ENCODE results near the gene FAF1.

FAF1 gene

DNA sequence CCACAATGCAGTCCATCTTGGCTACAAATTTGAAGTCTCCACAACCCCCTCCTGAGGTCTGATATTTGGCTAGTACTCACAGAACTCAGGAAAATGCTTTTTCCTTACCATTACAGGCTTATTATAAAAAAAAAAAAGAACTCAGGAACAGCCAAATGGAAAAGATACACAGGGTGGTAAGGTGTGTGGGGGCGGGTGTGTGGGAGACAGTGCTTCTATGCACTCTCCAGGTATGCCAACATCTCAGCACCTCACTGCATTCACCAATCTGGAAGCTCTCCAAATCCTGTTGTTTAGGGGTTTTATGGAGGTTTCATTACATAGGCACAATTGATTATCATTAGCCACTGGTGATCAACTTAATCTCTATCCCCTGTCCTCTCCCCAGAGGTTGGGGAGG is 126.9 kb downstream of the FAF1 start:
- Histone ChIP-seq H3K27ac (ENCODE audit: low read depth, low read length) (no peak overlapping the region), H3K4me1 (ENCODE audit: control insufficient read depth, low read length) (no peaks in the 10 kb centered on the region), H3K9me2 (replicated peaks; ENCODE audit: control insufficient read depth, low read length) (no peaks in the 10 kb centered on the region), H3K4me3 (ENCODE audit: low read length) (no peak overlapping the region), H4K20me1 (ENCODE audit: control insufficient read depth, insufficient read depth, low read depth, low read length) (peaks cover 3% of the 10 kb centered on the region; the same call in 1 of the 2 replicates), H3K27me3 (ENCODE audit: control insufficient read depth, low read length) (no peaks in the 10 kb centered on the region), H3F3A (ENCODE audit: control insufficient read depth, insufficient read depth) (no peaks in the 10 kb centered on the region; the same call in 1 of the 2 replicates), H3K79me2 (ENCODE audit: control insufficient read depth, low read length) (peaks cover 66% of the 10 kb centered on the region), H3K4me2 (ENCODE audit: low read length) (no peak overlapping the region), H3K9me3 (ENCODE audit: control insufficient read depth, insufficient read depth, low read length) (no peaks in the 10 kb centered on the region), H3K36me3 (ENCODE audit: control insufficient read depth, low read length) (no peaks in the 10 kb centered on the region; the same call in 1 of the 2 replicates)
- TF ChIP-seq, protein P1, sequence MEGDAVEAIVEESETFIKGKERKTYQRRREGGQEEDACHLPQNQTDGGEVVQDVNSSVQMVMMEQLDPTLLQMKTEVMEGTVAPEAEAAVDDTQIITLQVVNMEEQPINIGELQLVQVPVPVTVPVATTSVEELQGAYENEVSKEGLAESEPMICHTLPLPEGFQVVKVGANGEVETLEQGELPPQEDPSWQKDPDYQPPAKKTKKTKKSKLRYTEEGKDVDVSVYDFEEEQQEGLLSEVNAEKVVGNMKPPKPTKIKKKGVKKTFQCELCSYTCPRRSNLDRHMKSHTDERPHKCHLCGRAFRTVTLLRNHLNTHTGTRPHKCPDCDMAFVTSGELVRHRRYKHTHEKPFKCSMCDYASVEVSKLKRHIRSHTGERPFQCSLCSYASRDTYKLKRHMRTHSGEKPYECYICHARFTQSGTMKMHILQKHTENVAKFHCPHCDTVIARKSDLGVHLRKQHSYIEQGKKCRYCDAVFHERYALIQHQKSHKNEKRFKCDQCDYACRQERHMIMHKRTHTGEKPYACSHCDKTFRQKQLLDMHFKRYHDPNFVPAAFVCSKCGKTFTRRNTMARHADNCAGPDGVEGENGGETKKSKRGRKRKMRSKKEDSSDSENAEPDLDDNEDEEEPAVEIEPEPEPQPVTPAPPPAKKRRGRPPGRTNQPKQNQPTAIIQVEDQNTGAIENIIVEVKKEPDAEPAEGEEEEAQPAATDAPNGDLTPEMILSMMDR (IDR thresholded peaks at IDR 0.05; ENCODE audit: low read depth, low read length, poor library complexity, severe bottlenecking) = no peak
- TF ChIP-seq EZH2phosphoT487 (IDR thresholded peaks at IDR 0.05; ENCODE audit: borderline replicate concordance, low read length) = no peak

DNA sequence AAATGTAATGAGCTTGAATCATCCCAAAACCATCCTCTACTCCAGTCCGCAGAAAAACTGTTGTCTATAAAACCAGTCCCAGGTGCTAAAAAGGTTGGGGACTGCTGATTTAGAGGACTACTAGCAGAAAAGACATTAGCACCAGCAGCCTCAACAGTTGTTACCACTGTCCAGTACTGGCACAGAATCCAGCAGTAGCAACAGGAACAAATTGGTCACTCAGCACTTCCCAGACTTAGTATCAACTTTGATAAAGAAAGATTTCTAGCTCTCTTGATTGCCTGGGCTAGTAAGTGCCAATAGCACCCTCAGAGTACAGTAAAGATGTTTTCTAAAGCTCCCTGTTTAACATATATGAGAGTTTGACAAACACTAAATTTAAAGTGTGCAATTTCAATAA is 127.9 kb downstream of the FAF1 start:
- no peaks in the 10 kb centered on the region for H3K9me3 ChIP-seq (ENCODE audit: control insufficient read depth, insufficient read depth, low read length)
- peaks cover 3% of the 10 kb centered on the region; the same call in 1 of the 2 replicates for H4K20me1 ChIP-seq (ENCODE audit: control insufficient read depth, insufficient read depth, low read depth, low read length)
- no peaks in the 10 kb centered on the region for H3F3A ChIP-seq (ENCODE audit: control insufficient read depth, insufficient read depth)
- peaks cover 66% of the 10 kb centered on the region for H3K79me2 ChIP-seq (ENCODE audit: control insufficient read depth, low read length)
- no peak overlapping the region for H3K4me2 ChIP-seq (ENCODE audit: low read length)
- no peaks in the 10 kb centered on the region for H3K27me3 ChIP-seq (ENCODE audit: control insufficient read depth, low read length)
- no peaks in the 10 kb centered on the region for H3K4me1 ChIP-seq (ENCODE audit: control insufficient read depth, low read length)
- H3K4me3 ChIP-seq (ENCODE audit: low read length) = no peak overlapping the region
- TF ChIP-seq, protein P1 (IDR thresholded peaks at IDR 0.05; ENCODE audit: low read depth, low read length, poor library complexity, severe bottlenecking) = no peak
- no peak for TF ChIP-seq EZH2phosphoT487 (IDR thresholded peaks at IDR 0.05; ENCODE audit: borderline replicate concordance, low read length)
- no peak overlapping the region for H3K27ac ChIP-seq (ENCODE audit: low read depth, low read length)
- H3K36me3 ChIP-seq (ENCODE audit: control insufficient read depth, low read length) = no peaks in the 10 kb centered on the region; the same call in 1 of the 2 replicates
- no peaks in the 10 kb centered on the region for H3K9me2 ChIP-seq (replicated peaks; ENCODE audit: control insufficient read depth, low read length)

DNA sequence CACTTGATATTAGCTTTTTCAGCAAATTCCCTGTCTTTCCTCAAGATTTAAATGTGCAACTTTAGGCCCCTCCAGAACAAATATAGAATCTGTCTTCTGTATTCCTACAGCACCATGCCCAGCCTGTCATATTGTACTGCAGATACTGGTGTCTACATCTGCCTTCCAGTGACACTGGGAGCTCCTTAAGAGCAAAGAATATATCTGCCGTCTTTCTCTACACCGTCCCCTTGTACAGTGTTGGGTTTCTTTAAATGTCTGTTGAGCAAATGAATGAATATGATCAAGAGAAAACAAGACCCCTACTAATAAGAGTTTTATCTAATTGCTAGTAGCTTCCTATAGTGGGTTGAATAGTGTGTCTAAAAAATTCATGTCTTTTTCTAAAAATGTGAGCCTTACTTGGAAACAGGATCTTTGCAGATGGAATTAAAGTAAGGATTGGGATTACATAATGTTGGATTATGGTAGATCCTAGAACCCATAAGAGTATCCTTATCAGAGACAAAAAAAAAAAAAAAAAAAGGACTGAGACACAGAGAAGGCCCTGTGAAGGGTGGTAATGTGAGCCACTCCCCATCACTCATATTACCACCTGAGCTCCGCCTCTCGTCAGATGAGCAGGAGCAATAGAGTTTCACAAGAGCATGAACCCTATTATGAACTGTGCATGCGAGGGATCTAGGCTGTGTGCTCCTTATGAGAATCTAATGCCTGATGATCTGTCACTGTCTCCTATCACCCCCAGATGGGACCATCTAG is 128.6 kb downstream of the FAF1 start:
- Histone ChIP-seq H3K27me3 (ENCODE audit: control insufficient read depth, low read length) (no peaks in the 10 kb centered on the region), H3K27ac (ENCODE audit: low read depth, low read length) (no peak overlapping the region), H4K20me1 (ENCODE audit: control insufficient read depth, insufficient read depth, low read depth, low read length) (peaks cover 3% of the 10 kb centered on the region; the same call in 1 of the 2 replicates), H3K79me2 (ENCODE audit: control insufficient read depth, low read length) (peaks cover 65% of the 10 kb centered on the region), H3K4me2 (ENCODE audit: low read length) (no peak overlapping the region), H3K36me3 (ENCODE audit: control insufficient read depth, low read length) (no peaks in the 10 kb centered on the region; the same call in 1 of the 2 replicates), H3K4me3 (ENCODE audit: low read length) (no peak overlapping the region), H3F3A (ENCODE audit: control insufficient read depth, insufficient read depth) (no peaks in the 10 kb centered on the region), H3K4me1 (ENCODE audit: control insufficient read depth, low read length) (no peaks in the 10 kb centered on the region), H3K9me2 (replicated peaks; ENCODE audit: control insufficient read depth, low read length) (no peaks in the 10 kb centered on the region), H3K9me3 (ENCODE audit: control insufficient read depth, insufficient read depth, low read length) (no peaks in the 10 kb centered on the region)
- TF ChIP-seq EZH2phosphoT487 (IDR thresholded peaks at IDR 0.05; ENCODE audit: borderline replicate concordance, low read length) = no peak
- TF ChIP-seq, protein P1 (IDR thresholded peaks at IDR 0.05; ENCODE audit: low read depth, low read length, poor library complexity, severe bottlenecking) = no peak

Measured in DOHH2 (cell line).